T-cell (primary cell): ENCODE data around the gene ZNF574. TPM values are rescaled to one million over a fixed set of nuclear protein-coding genes. Genes with fewer than 3 reads are reported as not detected.

ENCODE experiments used
- ATAC-seq, 4 experiments: fragments of 200-7000 bp in 3 of 4; fragments of 150-1000 bp in 1 of 4; cut with Tn5 transposase; replicated peaks in 1 of 4; 1 replicate in 3 of 4; 2 replicates in 1 of 4; pipeline ENCODE4 v1.10.0; 2021; ENCODE audit warnings: moderate library complexity in 3 of 4, mild to moderate bottlenecking in 2 of 4, moderate number of reproducible peaks in 1 of 4
- CTCF ChIA-PET, 2 donors: fragments of 300-600 bp; sonication (Branson Sonifier 250); formaldehyde crosslinking; loops; one replicate each; lab custom pipeline; 2022; ENCODE audit warnings: antibody characterized with exemption in 2 of 2; lab: Charles Lee
- POLR2A ChIA-PET, 2 donors: fragments of 300-600 bp; sonication (Branson Sonifier 250); formaldehyde crosslinking; loops; one replicate each; lab custom pipeline; 2022; ENCODE audit warnings: antibody characterized with exemption in 2 of 2; lab: Charles Lee
- DNase-seq, 35 experiments: peaks; one replicate each; pipeline versions ENCODE4 v3.0.0 to v3.0.0-alpha.2; 2013 to 2023
- H3K27ac ChIP-seq: one replicate; pipeline ENCODE4 v1.5.1; 2013; ENCODE audit warnings: low read length
- H3K27me3 ChIP-seq, 2 experiments: replicated peaks in 1 of 2; 1 replicate in 1 of 2; 2 replicates in 1 of 2; pipeline versions ENCODE4 v1.6.1 to v1.7.0; 2013; ENCODE audit warnings: low read length in 1 of 2, mixed read lengths in 1 of 2; ENCODE audit not compliant: control insufficient read depth in 2 of 2, insufficient read depth in 2 of 2; ENCODE audit errors: extremely low read depth in 1 of 2
- H3K36me3 ChIP-seq, 2 donors: 1 replicate in 1 of 2; 2 replicates in 1 of 2; pipeline versions ENCODE4 v1.6.1 to v1.7.0; 2013; ENCODE audit warnings: low read length in 1 of 2; ENCODE audit not compliant: control insufficient read depth in 2 of 2, insufficient read depth in 1 of 2; ENCODE audit errors: extremely low read depth in 1 of 2
- H3K4me1 ChIP-seq, 2 experiments: 1 replicate in 1 of 2; 2 replicates in 1 of 2; pipeline versions ENCODE4 v1.6.1 to v1.7.0; 2013; ENCODE audit warnings: low read length in 2 of 2, mixed read lengths in 1 of 2; ENCODE audit not compliant: insufficient read depth in 2 of 2, control insufficient read depth in 1 of 2; ENCODE audit errors: extremely low read depth in 1 of 2
- H3K4me3 ChIP-seq, 2 donors: 1 replicate in 1 of 2; 2 replicates in 1 of 2; pipeline versions ENCODE4 v1.5.1 to v1.7.0; 2013; ENCODE audit warnings: mild to moderate bottlenecking in 2 of 2, low read length in 1 of 2, moderate library complexity in 1 of 2; ENCODE audit not compliant: control insufficient read depth in 1 of 2; ENCODE audit errors: extremely low read depth in 1 of 2
- H3K9me3 ChIP-seq: 2 replicates; pipeline ENCODE4 v1.7.0; 2013
- H3K27ac Mint-ChIP-seq, 2 donors: one replicate each; pipeline ENCODE4 v1.8.0; 2020 to 2021; ENCODE audit warnings: mild to moderate bottlenecking in 2 of 2, mixed read lengths in 2 of 2
- H3K27me3 Mint-ChIP-seq, 2 donors: one replicate each; pipeline ENCODE4 v1.8.0; 2021 to 2022; ENCODE audit warnings: mixed read lengths in 2 of 2
- H3K36me3 Mint-ChIP-seq: one replicate; pipeline ENCODE4 v1.8.0; 2021; ENCODE audit warnings: mixed read lengths
- H3K4me1 Mint-ChIP-seq, 3 donors: one replicate each; pipeline ENCODE4 v1.8.0; 2020 to 2022; ENCODE audit warnings: mixed read lengths in 3 of 3, mild to moderate bottlenecking in 1 of 3
- H3K4me3 Mint-ChIP-seq, 3 donors: one replicate each; pipeline ENCODE4 v1.8.0; 2020 to 2022; ENCODE audit warnings: mild to moderate bottlenecking in 3 of 3, mixed read lengths in 3 of 3, moderate library complexity in 3 of 3
- H3K9me3 Mint-ChIP-seq, 3 donors: one replicate each; pipeline ENCODE4 v1.8.0; 2020 to 2022; ENCODE audit warnings: mixed read lengths in 3 of 3
- WGBS: methylation state at CpG from one replicate; pipeline ENCODE4 v1.1.5; 2013; ENCODE audit warnings: missing lambda C conversion rate; ENCODE audit not compliant: insufficient coverage; 5-methylcytosine and 5-hydroxymethylcytosine counted together
- total RNA-seq, 35 experiments: library from RNA in 6 of 35; stranded (reverse) in 6 of 35; fragments of 120-200 nt in 1 of 35; gene quantifications; one replicate each; pipeline versions ENCODE4 v1.2.1 to v1.2.4 and lab custom pipeline; 2013 to 2026

ZNF574 gene
- total RNA-seq, 5 donors from 2014 or later (not counting 1 experiment from before 2014, with no cell fraction given), result 18.4 to 27.4 (median 26.6) TPM

DNA sequence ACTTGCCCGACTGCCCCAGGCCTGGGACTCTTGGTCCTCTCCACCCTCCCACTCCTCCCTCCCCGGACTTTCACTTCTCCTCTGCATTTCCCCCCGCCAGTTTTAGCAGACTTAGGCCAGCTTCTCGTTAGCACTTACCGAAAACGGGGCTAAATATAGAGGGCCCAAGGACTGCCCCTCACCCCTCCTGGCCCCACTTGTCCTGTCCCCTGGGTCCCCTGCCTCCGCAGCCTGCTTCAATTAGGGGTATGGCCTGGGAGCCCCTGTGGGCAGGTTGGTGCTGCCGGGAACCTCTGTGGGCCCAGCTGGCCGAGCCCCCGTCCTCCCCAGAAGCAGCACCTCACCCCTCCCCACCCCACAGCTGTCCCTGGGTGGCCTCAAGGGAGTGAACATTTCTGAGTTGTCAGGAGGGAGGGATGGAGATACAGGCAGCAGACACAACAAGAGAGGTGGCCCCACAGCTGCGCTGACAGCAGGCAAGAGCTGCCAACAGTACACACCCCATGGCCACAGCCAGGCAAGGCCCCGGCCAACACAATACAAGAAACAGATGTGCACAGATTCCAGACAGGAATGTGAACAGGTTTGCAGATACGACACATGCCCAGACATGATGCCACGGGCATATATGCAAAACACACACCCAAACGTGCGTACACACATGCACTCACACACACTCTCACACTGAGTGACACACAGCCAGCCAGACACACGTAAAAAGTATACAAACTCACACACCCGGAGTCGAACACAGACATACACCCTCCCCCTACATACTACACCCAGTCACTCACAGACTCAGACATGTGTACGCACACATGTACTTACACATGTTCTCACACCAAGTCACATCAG is 53.7 kb downstream of the ZNF574 start:
- Mint-ChIP-seq H3K4me3 (peak overlapping the region; percentile 54 to 86 (median 72)), H3K27me3 (no peaks in the 10 kb centered on the region), H3K36me3 (peaks cover 4% of the 10 kb centered on the region), H3K27ac (peak overlapping the region; percentile 73 to 75), H3K4me1 (peaks cover 74 to 89% (median 75%) of the 10 kb centered on the region in 3 donors), H3K9me3 (no peaks in the 10 kb centered on the region)
- peak overlapping the region in 1 of 2 donors; percentile 9 for H3K4me3 ChIP-seq
- no peaks in the 10 kb centered on the region for H3K9me3 ChIP-seq
- peak overlapping the region; percentile 19 for H3K27ac ChIP-seq
- WGBS, result 77% methylated on average over 15 of the region's 20 CpGs
- no peak for ATAC-seq
- ChIA-PET CTCF (no interaction called here), POLR2A (no interaction called here)
- no peaks in the 10 kb centered on the region for H3K27me3 ChIP-seq
- DNase-seq, result peak in 1 of 35 experiments; percentile 24
- H3K36me3 ChIP-seq, result no peaks in the 10 kb centered on the region
- H3K4me1 ChIP-seq, result peaks cover 19 to 78% of the 10 kb centered on the region in 2 experiments

DNA sequence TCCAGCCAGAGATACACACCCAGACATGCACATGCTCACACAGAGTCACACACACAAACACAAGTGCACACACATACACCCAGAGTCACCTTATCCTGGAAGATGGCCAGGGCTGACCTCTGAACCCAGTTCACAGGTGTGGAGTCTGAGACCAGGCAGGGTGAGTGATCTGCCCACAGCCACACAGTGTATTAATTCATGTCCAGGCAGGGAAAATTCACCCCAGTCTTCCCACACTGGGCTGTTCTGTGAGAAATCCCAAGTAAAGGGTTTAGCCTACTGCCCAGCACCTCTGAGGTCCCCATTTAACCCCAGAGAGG is 54.2 kb downstream of the ZNF574 start:
- Mint-ChIP-seq H3K9me3 (no peaks in the 10 kb centered on the region), H3K27ac (peak overlapping the region; percentile 73 to 75), H3K4me3 (peak overlapping the region; percentile 54 to 86 (median 72)), H3K4me1 (peaks cover 73 to 83% (median 74%) of the 10 kb centered on the region in 3 donors), H3K27me3 (no peaks in the 10 kb centered on the region), H3K36me3 (no peaks in the 10 kb centered on the region)
- Histone ChIP-seq H3K27ac (no peak overlapping the region), H3K4me1 (peaks cover 19 to 80% of the 10 kb centered on the region in 2 experiments), H3K4me3 (no peak overlapping the region), H3K9me3 (no peaks in the 10 kb centered on the region), H3K36me3 (no peaks in the 10 kb centered on the region), H3K27me3 (no peaks in the 10 kb centered on the region)
- POLR2A ChIA-PET, result no interaction called here
- ATAC-seq (no peak), DNase-seq (no peak)
- CTCF ChIA-PET, result no interaction called here

Other genes with a start within 250 kb of the ZNF574 start
- not detected for gene LYPD4, start 231.5 kb upstream of the ZNF574 start, total RNA-seq
- not detected for gene DMRTC2, start 231.1 kb upstream of the ZNF574 start, total RNA-seq
- gene RPS19, start 215.9 kb upstream of the ZNF574 start, total RNA-seq, result 1,000 to 10,000 TPM; 3,043 to 4,286 (median 3,822) TPM
- 10 to 100 TPM; 15.9 to 51.1 (median 19.0) TPM for gene CD79A, start 198.9 kb upstream of the ZNF574 start, total RNA-seq
- 1,000 to 10,000 TPM; 1,130 to 1,360 (median 1,288) TPM for gene ARHGEF1, start 193.0 kb upstream of the ZNF574 start, total RNA-seq
- 1 to 10 TPM; 5.9 to 8.5 (median 6.3) TPM for gene ERFL, start 147.7 kb upstream of the ZNF574 start, total RNA-seq
- gene RABAC1, start 116.8 kb upstream of the ZNF574 start, total RNA-seq, result 100 to 1,000 TPM in 4 of 5 donors, 10 to 100 TPM in 1; 67.0 to 143 (median 131) TPM
- 10 to 100 TPM in 1 of 5 donors, 1 to 10 TPM in 4; 4.3 to 14.4 (median 6.3) TPM for gene ATP1A3, start 81.9 kb upstream of the ZNF574 start, total RNA-seq
- gene GRIK5, start 6.0 kb upstream of the ZNF574 start, total RNA-seq, result 1 to 10 TPM in 3 of 5 donors, under 1 TPM in 2; 0.26 to 1.5 (median 1.3) TPM
- 10 to 100 TPM; 27.9 to 71.7 (median 59.5) TPM for gene POU2F2, start 56.3 kb downstream of the ZNF574 start, total RNA-seq
- gene DEDD2, start 141.5 kb downstream of the ZNF574 start, total RNA-seq, result 10 to 100 TPM; 67.6 to 82.8 (median 71.0) TPM
- gene ZNF526, start 144.1 kb downstream of the ZNF574 start, total RNA-seq, result 10 to 100 TPM in 3 of 5 donors, 1 to 10 TPM in 2; 8.0 to 25.1 (median 23.1) TPM
- 10 to 100 TPM; 21.4 to 45.8 (median 38.1) TPM for gene GSK3A, start 166.4 kb downstream of the ZNF574 start, total RNA-seq
- gene ERF, start 179.0 kb downstream of the ZNF574 start, total RNA-seq, result 10 to 100 TPM; 35.9 to 97.3 (median 44.6) TPM
- gene CIC, start 193.1 kb downstream of the ZNF574 start, total RNA-seq, result 100 to 1,000 TPM in 4 of 5 donors, 10 to 100 TPM in 1; 93.9 to 110 (median 104) TPM
- under 1 TPM in 4 of 5 donors, not detected in 1; 0.18 to 0.35 (median 0.27) TPM for gene PRR19, start 226.0 kb downstream of the ZNF574 start, total RNA-seq
- 10 to 100 TPM; 15.2 to 22.2 (median 19.1) TPM for gene PAFAH1B3, start 226.5 kb downstream of the ZNF574 start, total RNA-seq
- gene TMEM145, start 237.1 kb downstream of the ZNF574 start, total RNA-seq, result not detected
- 10 to 100 TPM in 2 of 5 donors, 1 to 10 TPM in 3; 5.2 to 11.4 (median 9.6) TPM for gene MEGF8, start 249.5 kb downstream of the ZNF574 start, total RNA-seq